Measurements from ENCODE around the gene FGF22. TPM values are rescaled to one million over a fixed set of nuclear protein-coding genes. Genes with fewer than 3 reads are reported as not detected.

FGF22 gene
- polyA plus RNA-seq, 1 donor from 2014 or later, result 0.48 TPM

- H3K4me2 ChIP-seq (ENCODE audit: low read length), result no peak overlapping the region
Observed at GRCh38 chr19:681029-682019, 41.6 kb downstream of the FGF22 start.

GRCh38 chr19:682678-683320 is 43.1 kb downstream of the FGF22 start:
- no peaks in the 10 kb centered on the region for H3K36me3 ChIP-seq (ENCODE audit: insufficient read depth, low read length)
- H3K9me2 ChIP-seq (ENCODE audit: insufficient read depth, low read length), result no peaks in the 10 kb centered on the region
- TF ChIP-seq EP300 (conservative IDR thresholded peaks at IDR 0.05; ENCODE audit: poor library complexity, severe bottlenecking) (no peak), MXI1 (conservative IDR thresholded peaks at IDR 0.05; ENCODE audit: poor library complexity, severe bottlenecking) (no peak), REST (IDR thresholded peaks at IDR 0.05; ENCODE audit: borderline replicate concordance) (no peak), CTCF (IDR thresholded peaks at IDR 0.05; ENCODE audit: poor library complexity, severe bottlenecking) (no peak), POLR2AphosphoS5 (IDR thresholded peaks at IDR 0.05) (no peak), EZH2 (IDR thresholded peaks at IDR 0.05; ENCODE audit: borderline replicate concordance, insufficient read depth, low read length, poor library complexity, severe bottlenecking) (no peak), RAD21 (conservative IDR thresholded peaks at IDR 0.05) (no peak), SMC3 (conservative IDR thresholded peaks at IDR 0.05; ENCODE audit: poor library complexity) (no peak), TAF1 (IDR thresholded peaks at IDR 0.05; ENCODE audit: low read depth) (no peak)
- H4K20me1 ChIP-seq (ENCODE audit: insufficient read depth), result no peaks in the 10 kb centered on the region
- H3F3A ChIP-seq (ENCODE audit: insufficient read depth, low read length, poor library complexity, severe bottlenecking), result no peaks in the 10 kb centered on the region
- H2AFZ ChIP-seq (ENCODE audit: low read depth, low read length), result no peak overlapping the region
- H3K27me3 ChIP-seq (ENCODE audit: insufficient read depth, low read depth, low read length), result no peaks in the 10 kb centered on the region
- H3K9me3 ChIP-seq (ENCODE audit: low read length), result no peaks in the 10 kb centered on the region
- no peak overlapping the region for H3K27ac ChIP-seq (ENCODE audit: low read length)
- no peaks in the 10 kb centered on the region for H3K79me2 ChIP-seq (replicated peaks; ENCODE audit: insufficient read depth, low read length)
- H3K9ac ChIP-seq (ENCODE audit: low read length), result no peak overlapping the region
- no peak overlapping the region for H3K4me3 ChIP-seq (ENCODE audit: low read length)
- no peak overlapping the region for H3K4me2 ChIP-seq (ENCODE audit: low read length)

More at GRCh38 chr19:681029-682019, 41.6 kb downstream of the FGF22 start:
- no peak for TF ChIP-seq POLR2AphosphoS5 (IDR thresholded peaks at IDR 0.05)
- no peak for TF ChIP-seq TAF1 (IDR thresholded peaks at IDR 0.05; ENCODE audit: low read depth)
- Histone ChIP-seq H3F3A (ENCODE audit: insufficient read depth, low read length, poor library complexity, severe bottlenecking) (no peaks in the 10 kb centered on the region), H3K79me2 (replicated peaks; ENCODE audit: insufficient read depth, low read length) (no peaks in the 10 kb centered on the region), H3K9me3 (ENCODE audit: low read length) (no peaks in the 10 kb centered on the region), H2AFZ (ENCODE audit: low read depth, low read length) (no peak overlapping the region), H3K4me3 (ENCODE audit: low read length) (peak overlapping the region; percentile 85), H3K9ac (ENCODE audit: low read length) (peak overlapping the region; percentile 73), H4K20me1 (ENCODE audit: insufficient read depth) (no peaks in the 10 kb centered on the region), H3K9me2 (ENCODE audit: insufficient read depth, low read length) (no peaks in the 10 kb centered on the region), H3K27ac (ENCODE audit: low read length) (peak overlapping the region; percentile 90), H3K27me3 (ENCODE audit: insufficient read depth, low read depth, low read length) (peaks cover 3% of the 10 kb centered on the region), H3K36me3 (ENCODE audit: insufficient read depth, low read length) (no peaks in the 10 kb centered on the region)
